ENCODE measurements around the gene VPS37B. TPM values are rescaled to one million over a fixed set of nuclear protein-coding genes. Genes with fewer than 3 reads are reported as not detected.

VPS37B gene
- total and polyA plus RNA-seq, 2 donors (not counting 1 experiment from before 2014, with no cell fraction given): 10.7 to 25.6 TPM

GRCh38 chr12:122939125-122939524, 43.2 kb upstream of the VPS37B start:
- Histone ChIP-seq H3K4me2 (ENCODE audit: extremely low read depth, insufficient read depth, low read length) (no peak overlapping the region), H3K4me1 (ENCODE audit: control insufficient read depth, extremely low read depth, insufficient read depth, low read length) (peaks cover 5% of the 10 kb centered on the region), H2AFZ (ENCODE audit: low read length) (no peak overlapping the region), H3K36me3 (ENCODE audit: control insufficient read depth, insufficient read depth, low read length) (no peaks in the 10 kb centered on the region), H3K79me2 (ENCODE audit: control insufficient read depth, insufficient read depth, low read length) (no peaks in the 10 kb centered on the region), H3K27me3 (ENCODE audit: control insufficient read depth, insufficient read depth, low read length) (no peaks in the 10 kb centered on the region), H3K9ac (ENCODE audit: insufficient read depth, low read length) (no peak overlapping the region), H3K9me3 (ENCODE audit: control insufficient read depth, insufficient read depth, low read depth, low read length) (no peaks in the 10 kb centered on the region), H3K4me3 (replicated peaks in 1 of 4; ENCODE audit: control extremely low read depth in 1 of 4, insufficient read depth in 1 of 4, low read depth in 3 of 4, low read length in 4 of 4) (no peak overlapping the region), H3K27ac (ENCODE audit: insufficient read depth, low read length) (no peak overlapping the region), H4K20me1 (ENCODE audit: control insufficient read depth, extremely low read depth, insufficient read depth, low read length) (no peaks in the 10 kb centered on the region)
- TF ChIP-seq EZH2 (IDR thresholded peaks at IDR 0.05; ENCODE audit: low read length, missing control alignments): no peak
- no peak for TF ChIP-seq CTCF (conservative IDR thresholded peaks at IDR 0.05 in 1 of 2, IDR thresholded peaks at IDR 0.05 in 1 of 2; ENCODE audit: low read depth in 1 of 2, low read length in 2 of 2)
- DNase-seq (ENCODE audit: low read depth in 2 of 2): no peak

GRCh38 chr12:122937622-122938091, 41.7 kb upstream of the VPS37B start:
- DNase-seq (ENCODE audit: low read depth in 2 of 2): no peak
- Histone ChIP-seq H3K9me3 (ENCODE audit: control insufficient read depth, insufficient read depth, low read depth, low read length) (no peaks in the 10 kb centered on the region), H3K27ac (ENCODE audit: insufficient read depth, low read length) (no peak overlapping the region), H3K4me2 (ENCODE audit: extremely low read depth, insufficient read depth, low read length) (no peak overlapping the region), H3K79me2 (ENCODE audit: control insufficient read depth, insufficient read depth, low read length) (no peaks in the 10 kb centered on the region), H3K9ac (ENCODE audit: insufficient read depth, low read length) (no peak overlapping the region), H3K4me1 (ENCODE audit: control insufficient read depth, extremely low read depth, insufficient read depth, low read length) (peaks cover 2% of the 10 kb centered on the region), H4K20me1 (ENCODE audit: control insufficient read depth, extremely low read depth, insufficient read depth, low read length) (no peaks in the 10 kb centered on the region), H2AFZ (ENCODE audit: low read length) (no peak overlapping the region), H3K36me3 (ENCODE audit: control insufficient read depth, insufficient read depth, low read length) (no peaks in the 10 kb centered on the region), H3K4me3 (replicated peaks in 1 of 4; ENCODE audit: control extremely low read depth in 1 of 4, insufficient read depth in 1 of 4, low read depth in 3 of 4, low read length in 4 of 4) (no peak overlapping the region), H3K27me3 (ENCODE audit: control insufficient read depth, insufficient read depth, low read length) (no peaks in the 10 kb centered on the region)
- no peak for TF ChIP-seq EZH2 (IDR thresholded peaks at IDR 0.05; ENCODE audit: low read length, missing control alignments)
- no peak for TF ChIP-seq CTCF (conservative IDR thresholded peaks at IDR 0.05 in 1 of 2, IDR thresholded peaks at IDR 0.05 in 1 of 2; ENCODE audit: low read depth in 1 of 2, low read length in 2 of 2)

- Histone ChIP-seq H3K9me3 (ENCODE audit: control insufficient read depth, insufficient read depth, low read depth, low read length) (no peaks in the 10 kb centered on the region), H3K79me2 (ENCODE audit: control insufficient read depth, insufficient read depth, low read length) (no peaks in the 10 kb centered on the region), H3K27me3 (ENCODE audit: control insufficient read depth, insufficient read depth, low read length) (no peaks in the 10 kb centered on the region), H3K4me3 (replicated peaks in 1 of 4; ENCODE audit: control extremely low read depth in 1 of 4, insufficient read depth in 1 of 4, low read depth in 3 of 4, low read length in 4 of 4) (no peak overlapping the region), H4K20me1 (ENCODE audit: control insufficient read depth, extremely low read depth, insufficient read depth, low read length) (no peaks in the 10 kb centered on the region), H2AFZ (ENCODE audit: low read length) (no peak overlapping the region), H3K36me3 (ENCODE audit: control insufficient read depth, insufficient read depth, low read length) (no peaks in the 10 kb centered on the region), H3K4me2 (ENCODE audit: extremely low read depth, insufficient read depth, low read length) (no peak overlapping the region), H3K4me1 (ENCODE audit: control insufficient read depth, extremely low read depth, insufficient read depth, low read length) (no peaks in the 10 kb centered on the region), H3K27ac (ENCODE audit: insufficient read depth, low read length) (no peak overlapping the region), H3K9ac (ENCODE audit: insufficient read depth, low read length) (no peak overlapping the region)
- TF ChIP-seq CTCF (conservative IDR thresholded peaks at IDR 0.05 in 1 of 2, IDR thresholded peaks at IDR 0.05 in 1 of 2; ENCODE audit: low read depth in 1 of 2, low read length in 2 of 2): no peak
- DNase-seq (ENCODE audit: low read depth in 2 of 2): no peak
Observed at GRCh38 chr12:122935318-122935717, 39.4 kb upstream of the VPS37B start.
